Gastrocnemius medialis (tissue), 4 donors: ENCODE results near the gene METRNL. TPM values are rescaled to one million over a fixed set of nuclear protein-coding genes. Genes with fewer than 3 reads are reported as not detected.

Source experiments
- ATAC-seq, 2 donors: fragments of 150-250 bp; one replicate each; pipeline ENCODE4 v1.9.1; 2016
- DNase-seq, 2 donors: peaks; one replicate each; pipeline ENCODE4 v3.0.0-alpha.2; 2019
- H3K27ac ChIP-seq, 4 donors: fragments of 200-600 bp; sonication (generic); 1 replicate in 1 of 4; 2 replicates in 3 of 4; pipeline ENCODE4 v1.5.1; 2016 to 2018; ENCODE audit warnings: mild to moderate bottlenecking in 2 of 4, moderate library complexity in 1 of 4
- H3K27me3 ChIP-seq, 3 donors: fragments of 200-600 bp; sonication (generic) in 2 of 3; 1 replicate in 1 of 3; 2 replicates in 2 of 3; pipeline versions ENCODE4 v1.5.1 to v1.6.0; 2016 to 2019; ENCODE audit warnings: mild to moderate bottlenecking in 1 of 3, moderate library complexity in 1 of 3
- H3K36me3 ChIP-seq, 2 donors: fragments of 200-600 bp; sonication (generic) in 1 of 2; one replicate each; pipeline ENCODE4 v1.5.1; 2017 to 2018
- H3K4me1 ChIP-seq, 2 donors: fragments of 200-600 bp; sonication (generic) in 1 of 2; one replicate each; pipeline ENCODE4 v1.5.1; 2016 to 2017; ENCODE audit warnings: mild to moderate bottlenecking in 2 of 2
- H3K4me3 ChIP-seq, 4 donors: fragments of 200-600 bp; sonication (generic) in 3 of 4; 1 replicate in 1 of 4; 2 replicates in 3 of 4; pipeline ENCODE4 v1.5.1; 2016 to 2019; ENCODE audit warnings: mild to moderate bottlenecking in 2 of 4
- H3K9me3 ChIP-seq, 3 donors: fragments of 200-600 bp; sonication (generic) in 2 of 3; 1 replicate in 1 of 3; 2 replicates in 2 of 3; pipeline ENCODE4 v1.5.1; 2016 to 2019
- CTCF ChIP-seq, 5 experiments: fragments of 450-650 bp in 3 of 5; fragments of 200-600 bp in 2 of 5; sonication (generic) in 2 of 5; IDR thresholded peaks in 4 of 5; conservative IDR thresholded peaks in 1 of 5; 1 replicate in 4 of 5; 2 replicates in 1 of 5; pipeline ENCODE4 v1.5.1; 2016 to 2019; ENCODE audit warnings: antibody characterized with exemption in 5 of 5, mild to moderate bottlenecking in 3 of 5, moderate library complexity in 3 of 5
- POLR2A ChIP-seq, 2 donors: fragments of 450-650 bp; IDR thresholded peaks; one replicate each; pipeline ENCODE4 v1.6.1; 2017; ENCODE audit warnings: antibody characterized with exemption in 2 of 2, mild to moderate bottlenecking in 2 of 2, moderate library complexity in 2 of 2
- in situ Hi-C, 4 donors: fragments of 200-750 bp; cut with MboI; loops; one replicate each; pipeline versions ENCODE4 v1.15.0 to v1.8.0; 2017; ENCODE audit warnings: low sequenced_read_pairs in 4 of 4
- intact Hi-C: fragments of 100-400 bp; cut with DNase I; formaldehyde crosslinking; loops from one replicate; pipeline ENCODE4 v1.15.1; 2023; ENCODE audit warnings: low total_unique reads
- total RNA-seq, 4 donors: library from RNA; depleted of rRNA; stranded (reverse); fragments of >200 nt; gene quantifications; one replicate each; pipeline versions ENCODE4 v1.1.0 to v1.2.3, GENCODE V29; 2016

The METRNL gene
- total RNA-seq, 4 donors from 2014 or later = 6.6 to 19.7 (median 11.1) TPM

- peaks cover 3 to 10% of the 10 kb centered on the region in 2 donors for H3K4me1 ChIP-seq
- no peaks in the 10 kb centered on the region for H3K36me3 ChIP-seq
- no peaks in the 10 kb centered on the region for H3K9me3 ChIP-seq
- TF ChIP-seq POLR2A (IDR thresholded peaks at IDR 0.05) (peak; percentile 14 to 26), CTCF (IDR thresholded peaks at IDR 0.05 in 4 of 5, conservative IDR thresholded peaks at IDR 0.05 in 1 of 5) (no peak)
- intact Hi-C loops = no loop called here
- in situ Hi-C loops = no loop called here
- peak overlapping the region; percentile 46 to 62 (median 54) for H3K4me3 ChIP-seq
- no peak for ATAC-seq
- no peak for DNase-seq
- peak overlapping the region; percentile 51 to 58 (median 53) for H3K27ac ChIP-seq
- peaks cover 9 to 13% (median 13%) of the 10 kb centered on the region in 3 donors for H3K27me3 ChIP-seq
Observed at GRCh38 chr17:83080858-83081683, 1.7 kb downstream of the METRNL start.

- intact Hi-C loops = no loop called here
Observed at GRCh38 chr17:83081684-83082201, 2.3 kb downstream of the METRNL start.

GRCh38 chr17:83082424-83082823 lies 3.0 kb downstream of the METRNL start:
- in situ Hi-C loops (no loop called here), intact Hi-C loops (no loop called here)
- TF ChIP-seq POLR2A (IDR thresholded peaks at IDR 0.05) (no peak), CTCF (IDR thresholded peaks at IDR 0.05 in 4 of 5, conservative IDR thresholded peaks at IDR 0.05 in 1 of 5) (no peak)
- no peaks in the 10 kb centered on the region for H3K36me3 ChIP-seq
- peak overlapping the region in 1 of 4 donors; percentile 54 for H3K27ac ChIP-seq
- ATAC-seq (no peak), DNase-seq (no peak)
- no peak overlapping the region for H3K4me3 ChIP-seq
- H3K27me3 ChIP-seq = peaks cover 9 to 13% (median 13%) of the 10 kb centered on the region in 3 donors
- H3K9me3 ChIP-seq = no peaks in the 10 kb centered on the region
- H3K4me1 ChIP-seq = peaks cover 3 to 10% of the 10 kb centered on the region in 2 donors

More at GRCh38 chr17:83081684-83082201, 2.3 kb downstream of the METRNL start:
- ATAC-seq = peak in 1 of 2 donors; percentile 6
- Histone ChIP-seq H3K9me3 (no peaks in the 10 kb centered on the region), H3K27me3 (peaks cover 9 to 13% (median 13%) of the 10 kb centered on the region in 3 donors), H3K27ac (peak overlapping the region; percentile 51 to 58 (median 53)), H3K4me3 (peak overlapping the region; percentile 46 to 62 (median 54)), H3K36me3 (no peaks in the 10 kb centered on the region), H3K4me1 (peaks cover 3 to 10% of the 10 kb centered on the region in 2 donors)
- DNase-seq = peak in 1 of 2 donors; percentile 54
- in situ Hi-C loops = no loop called here
- TF ChIP-seq CTCF (IDR thresholded peaks at IDR 0.05 in 4 of 5, conservative IDR thresholded peaks at IDR 0.05 in 1 of 5) (no peak), POLR2A (IDR thresholded peaks at IDR 0.05) (peak in 1 of 2 donors; percentile 18)

GRCh38 chr17:83082909-83083367 lies 3.5 kb downstream of the METRNL start:
- DNase-seq (no peak), ATAC-seq (no peak)
- peaks cover 9 to 13% (median 13%) of the 10 kb centered on the region in 3 donors for H3K27me3 ChIP-seq
- intact Hi-C loops = no loop called here
- H3K27ac ChIP-seq = peak overlapping the region in 3 of 4 donors; percentile 0 to 53 (median 31)
- H3K4me3 ChIP-seq = no peak overlapping the region
- H3K9me3 ChIP-seq = no peaks in the 10 kb centered on the region
- H3K36me3 ChIP-seq = no peaks in the 10 kb centered on the region
- TF ChIP-seq CTCF (IDR thresholded peaks at IDR 0.05 in 4 of 5, conservative IDR thresholded peaks at IDR 0.05 in 1 of 5) = no peak
- no peak for TF ChIP-seq POLR2A (IDR thresholded peaks at IDR 0.05)
- H3K4me1 ChIP-seq = peaks cover 3 to 10% of the 10 kb centered on the region in 2 donors
- in situ Hi-C loops = no loop called here
